Fibroblast of peridontal ligament (primary cell): ENCODE measurements around the gene BLTP3A.

Source experiments
- DNase-seq: peaks from one replicate; pipeline ENCODE4 v3.0.0-alpha.2; 2010; ENCODE audit errors: extremely low read depth

The BLTP3A gene

DNA sequence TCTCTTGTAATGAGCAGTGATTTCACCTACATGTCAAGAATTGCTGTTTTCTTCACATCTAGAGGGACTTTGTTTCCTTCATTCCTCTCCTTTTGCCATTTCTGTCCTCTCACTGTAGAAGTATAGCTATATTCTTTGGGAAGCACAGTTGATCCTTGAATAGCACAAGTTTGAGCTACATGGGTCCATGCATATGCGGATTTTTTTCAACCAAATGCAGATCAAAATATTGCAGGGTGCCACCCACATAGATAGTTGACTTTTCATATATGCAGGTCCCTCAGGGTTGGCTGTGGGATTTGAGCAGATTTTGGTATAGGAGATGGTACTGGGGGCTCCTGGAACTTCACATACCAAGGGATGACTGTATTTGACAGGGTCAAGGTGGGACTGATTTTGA is 41.1 kb downstream of the BLTP3A start:
- DNase-seq, result no peak

DNA sequence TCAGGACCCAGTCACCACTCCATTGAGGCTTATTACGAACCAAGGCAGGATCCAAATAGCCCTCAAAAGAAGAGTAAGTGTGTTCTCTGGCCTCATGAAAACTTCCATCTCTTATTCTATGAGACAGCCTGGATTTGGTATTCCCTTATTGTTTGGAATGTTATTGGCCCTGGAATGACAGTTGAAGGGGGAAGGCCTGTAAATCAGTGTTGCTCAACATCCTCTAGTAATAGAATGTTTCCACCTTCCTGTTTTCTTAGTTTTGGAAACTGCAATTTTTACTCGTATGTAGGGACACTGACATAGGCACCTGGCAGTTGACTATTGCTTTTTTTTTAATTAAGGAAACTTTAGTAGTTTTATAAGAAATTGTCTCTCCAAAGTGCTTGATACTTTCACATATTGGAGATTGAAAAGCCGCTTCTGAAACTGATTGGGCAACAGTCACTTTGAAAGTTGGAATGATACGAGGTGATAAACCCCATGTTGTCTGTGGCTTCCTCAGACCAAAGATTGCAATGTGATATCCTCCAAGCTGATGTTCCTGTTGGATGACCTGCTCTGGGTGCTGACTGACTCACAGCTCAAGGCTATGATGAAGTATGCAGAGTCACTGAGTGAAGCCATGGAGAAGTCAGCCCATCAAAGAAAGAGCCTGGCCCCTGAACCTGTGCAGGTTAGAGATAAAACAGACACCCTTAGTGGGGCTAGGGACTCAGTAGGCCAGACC is 43.1 kb downstream of the BLTP3A start:
- DNase-seq, result peak; percentile 14

DNA sequence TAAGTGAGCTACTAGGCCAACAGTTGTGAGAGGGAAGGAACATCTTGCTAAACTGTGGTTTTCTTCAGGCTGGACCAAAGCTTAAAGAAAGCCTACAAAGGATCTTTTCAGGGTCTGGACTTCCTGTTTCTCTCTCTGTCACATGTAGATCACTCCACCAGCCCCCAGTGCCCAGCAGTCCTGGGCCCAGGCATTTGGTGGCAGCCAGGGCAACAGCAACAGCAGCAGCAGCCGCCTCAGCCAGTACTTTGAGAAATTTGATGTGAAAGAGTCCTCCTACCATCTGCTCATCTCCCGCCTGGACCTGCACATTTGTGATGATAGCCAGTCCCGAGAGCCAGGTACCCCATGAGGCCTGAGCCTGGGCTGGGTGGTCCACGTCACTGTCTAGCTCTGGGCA is 44.1 kb downstream of the BLTP3A start:
- DNase-seq, result no peak

DNA sequence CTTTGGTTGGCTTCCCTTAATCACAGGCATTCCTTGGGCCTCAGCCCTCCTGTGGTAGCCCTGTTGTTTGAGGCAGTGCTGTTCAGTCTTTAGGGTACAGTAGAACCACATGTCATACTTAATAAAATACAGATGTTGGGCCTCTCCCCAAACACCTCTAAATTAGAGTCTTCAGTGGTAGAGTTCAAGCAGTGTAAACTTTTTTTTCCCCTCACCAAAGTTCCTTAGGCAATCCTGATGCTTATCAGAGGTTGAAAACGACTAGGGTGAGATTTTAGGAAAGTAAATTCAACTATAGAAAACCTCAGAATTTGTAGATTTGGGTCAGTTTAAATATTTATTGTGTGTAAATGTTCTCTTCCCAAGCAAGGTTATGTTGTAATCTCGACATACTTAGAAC is 44.6 kb downstream of the BLTP3A start:
- DNase-seq, result peak; percentile 44

DNA sequence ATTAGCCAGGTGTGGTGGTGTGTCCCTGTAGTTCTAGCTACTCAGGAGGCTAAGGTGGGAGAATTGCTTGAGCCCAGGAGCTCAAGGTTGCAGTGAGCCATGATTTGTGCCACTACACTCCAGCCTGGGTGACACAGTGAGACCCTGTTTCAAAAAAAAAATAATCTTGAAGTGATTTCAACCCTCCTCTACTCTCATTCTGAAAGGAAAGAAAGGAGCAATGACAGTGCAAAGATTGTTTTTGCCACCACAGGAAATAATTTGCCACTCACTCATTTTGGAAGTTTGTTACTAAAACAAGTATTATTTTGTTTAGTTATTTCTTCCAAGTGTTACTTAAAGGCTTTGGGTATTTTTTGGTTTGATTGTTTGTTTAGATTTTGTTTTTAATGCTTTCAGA is 45.6 kb downstream of the BLTP3A start:
- DNase-seq, result no peak

DNA sequence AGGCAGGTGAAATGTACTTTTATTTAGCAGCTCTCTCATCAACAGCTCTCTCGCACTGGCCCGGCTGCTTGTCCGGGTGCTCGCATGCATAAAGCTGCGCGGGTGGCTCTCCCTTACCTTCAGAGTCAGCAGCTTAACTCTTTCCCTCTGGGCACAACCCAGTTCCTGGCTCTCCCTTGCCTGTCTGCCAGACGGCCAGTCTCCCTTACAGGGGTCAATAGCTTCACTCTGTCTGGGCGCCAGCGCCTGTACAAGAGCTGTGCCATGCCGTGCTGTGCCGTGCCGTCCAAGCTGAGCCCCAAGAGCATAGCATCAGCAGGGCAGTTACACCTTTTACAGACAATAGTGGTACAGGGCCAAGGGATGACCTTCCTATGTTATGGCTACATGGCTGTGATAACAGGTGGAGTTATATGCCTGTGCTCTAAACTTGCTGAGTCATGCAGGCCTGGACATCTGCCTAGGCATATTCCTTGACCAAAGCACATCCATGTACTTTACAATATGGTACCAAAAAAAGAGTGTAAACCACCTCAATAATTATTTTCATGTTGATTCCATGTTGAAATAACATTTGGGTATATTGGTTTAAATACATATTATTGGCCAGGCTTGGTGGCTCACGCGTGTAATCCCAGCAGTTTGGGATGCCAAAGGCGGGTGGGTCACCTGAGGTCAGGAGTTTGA is 47.9 kb downstream of the BLTP3A start:
- DNase-seq, result no peak
